HL-60/S4 (cell line): Measurements from ENCODE around the gene C11orf24.
"Not testable (repeated sequence)": the region's sequence is repeated elsewhere in the genome, so short reads cannot be mapped to it uniquely, and the experiment has no call there.

Experiments used
- in situ Hi-C: fragments of 300-500 bp; cut with MboI; formaldehyde crosslinking; loops from 2 replicates; pipeline ENCODE4 v1.14.3; 2022; ENCODE audit warnings: low sequenced_read_pairs

The C11orf24 gene

DNA sequence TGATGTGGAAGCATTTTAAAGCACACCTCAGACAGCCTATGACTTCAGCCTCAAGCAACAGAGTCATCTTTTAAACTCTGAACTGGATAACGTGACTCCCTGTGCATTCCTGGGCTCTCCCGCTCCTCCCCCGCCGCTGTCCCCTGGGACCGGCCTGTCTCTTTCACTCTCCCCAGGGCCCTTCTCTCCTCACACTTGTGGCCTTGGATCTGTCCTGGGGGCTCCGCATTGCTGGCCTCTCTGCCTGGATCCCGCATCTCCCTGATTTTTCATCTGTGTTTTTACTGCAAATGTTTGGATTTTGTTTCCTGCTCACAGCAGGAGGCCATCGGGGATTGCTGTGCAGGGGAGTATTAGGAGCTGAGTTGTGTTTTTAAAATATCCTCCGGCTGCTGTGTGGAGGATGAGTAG is 15.4 kb downstream of the C11orf24 start:
- in situ Hi-C loops, result loop anchor here (5.0 kb wide), 1 partner anchor 41 kb away; no protein-coding TSS in a partner anchor

DNA sequence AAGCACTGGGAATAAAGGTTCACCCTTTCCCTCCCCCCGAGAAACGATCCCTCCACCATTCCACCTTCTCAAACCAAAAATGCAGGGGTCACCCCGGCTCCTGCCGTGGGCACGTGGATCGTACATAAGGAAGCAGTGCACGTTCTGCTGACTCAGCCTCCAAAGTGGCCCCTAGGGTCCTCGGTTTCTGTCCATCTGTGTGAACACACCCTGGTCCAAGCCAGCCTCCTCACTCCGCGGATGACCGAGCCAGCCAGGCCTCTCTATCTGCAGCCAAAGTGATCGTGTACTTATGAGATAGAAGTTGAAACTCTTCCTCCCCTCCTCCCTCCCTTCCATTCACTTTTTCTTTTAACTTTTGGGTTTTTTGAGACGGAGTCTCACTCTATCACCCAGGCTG is 16.2 kb downstream of the C11orf24 start:
- in situ Hi-C loops, result loop anchor here (5.0 kb wide), 1 partner anchor 42 kb away; no protein-coding TSS in a partner anchor

DNA sequence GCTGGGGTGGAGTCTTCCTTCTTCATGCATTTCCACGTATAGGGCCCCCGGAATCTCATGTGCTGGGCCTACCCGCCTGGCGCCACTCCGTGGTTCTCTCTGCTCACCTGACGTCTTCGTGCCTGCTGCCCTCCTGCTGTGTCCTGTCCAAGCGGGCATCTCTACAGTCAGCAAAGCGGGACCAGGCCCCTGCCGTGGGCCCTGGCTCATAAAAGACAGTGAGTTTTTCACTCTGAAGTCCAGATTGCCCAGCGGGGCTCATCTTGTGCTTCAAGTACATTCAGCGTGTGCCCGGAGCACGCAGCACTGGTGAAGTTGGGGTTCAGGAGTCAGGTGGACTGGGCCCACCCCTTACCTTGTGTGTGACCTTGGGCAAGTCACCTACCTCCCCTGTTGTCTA is 17.4 kb downstream of the C11orf24 start:
- in situ Hi-C loops, result no loop called here

DNA sequence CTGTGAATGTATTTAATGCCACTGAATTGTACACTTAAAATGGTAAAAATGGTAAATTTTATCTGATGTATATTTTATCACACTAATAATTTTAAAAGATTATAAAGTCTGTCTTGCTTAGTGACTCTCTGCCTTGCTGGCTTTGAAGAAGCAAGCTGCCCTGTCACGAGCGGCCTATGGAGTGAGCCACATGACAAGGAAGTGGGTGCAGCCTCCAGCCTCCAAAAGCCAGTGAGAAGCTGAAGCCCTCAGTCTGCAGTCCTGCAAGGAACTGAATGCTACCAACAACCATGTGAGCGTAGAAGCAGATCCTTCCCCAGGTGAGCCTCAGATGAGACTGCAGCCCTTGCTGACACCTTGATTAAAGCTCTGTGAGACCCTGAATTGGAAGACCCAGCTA is 20.0 kb downstream of the C11orf24 start:
- in situ Hi-C loops, result no loop called here

DNA sequence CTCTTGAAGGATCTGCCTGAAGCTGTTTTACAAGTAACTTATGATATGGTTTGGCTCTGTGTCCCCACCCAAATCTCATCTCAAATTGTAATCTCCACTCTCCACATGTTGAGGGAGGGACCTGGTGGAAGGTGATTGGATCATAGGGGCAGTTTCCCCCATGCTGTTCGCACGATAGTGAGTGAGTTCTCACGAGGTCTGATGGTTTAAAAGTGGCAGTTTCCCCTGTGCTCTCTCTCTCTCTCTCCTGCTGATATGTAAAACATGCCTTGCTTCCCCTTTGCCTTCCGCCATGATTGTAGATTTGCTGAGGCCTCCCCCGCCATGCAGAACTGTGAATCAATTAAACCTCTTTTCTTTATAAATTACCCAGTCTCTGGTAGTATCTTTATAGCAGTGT is 26.9 kb downstream of the C11orf24 start:
- in situ Hi-C loops, result not testable (repeated sequence)

DNA sequence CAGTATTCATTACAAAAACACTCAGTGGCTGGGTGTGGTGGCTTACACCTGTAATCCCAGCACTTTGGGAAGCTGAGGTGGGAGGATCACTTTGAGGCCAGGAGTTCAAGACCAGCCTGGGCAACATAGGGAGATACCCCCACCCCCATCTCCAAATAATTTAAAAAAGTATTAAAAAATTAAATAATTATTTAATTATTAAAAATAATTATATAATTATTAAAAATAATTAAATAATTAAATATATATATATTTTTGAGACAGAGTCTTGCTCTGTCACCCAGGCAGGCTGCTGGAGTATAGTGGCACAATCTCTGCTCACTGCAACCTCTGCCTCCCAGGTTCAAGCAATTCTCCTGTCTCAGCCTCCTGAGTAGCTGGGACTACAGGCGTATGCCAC is 27.9 kb downstream of the C11orf24 start:
- in situ Hi-C loops, result not testable (repeated sequence)

DNA sequence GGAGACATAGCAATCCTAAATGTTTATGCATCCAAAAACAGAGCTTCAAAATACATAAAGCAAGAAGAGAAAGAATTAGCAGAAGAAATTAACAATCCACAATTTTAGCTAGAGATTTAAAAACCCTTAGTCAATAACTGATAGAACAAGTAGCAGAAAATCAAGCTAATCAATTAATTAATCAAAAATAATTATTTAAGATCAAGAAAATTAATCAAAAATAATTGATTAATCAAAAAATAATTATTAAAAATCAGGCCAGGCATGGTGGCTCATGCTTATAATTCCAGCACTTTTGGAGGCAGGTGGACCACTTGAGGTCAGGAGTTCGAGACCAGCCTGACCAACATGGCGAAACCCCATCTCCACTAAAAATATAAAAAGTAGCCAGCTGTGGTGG is 29.2 kb downstream of the C11orf24 start:
- in situ Hi-C loops, result no loop called here

DNA sequence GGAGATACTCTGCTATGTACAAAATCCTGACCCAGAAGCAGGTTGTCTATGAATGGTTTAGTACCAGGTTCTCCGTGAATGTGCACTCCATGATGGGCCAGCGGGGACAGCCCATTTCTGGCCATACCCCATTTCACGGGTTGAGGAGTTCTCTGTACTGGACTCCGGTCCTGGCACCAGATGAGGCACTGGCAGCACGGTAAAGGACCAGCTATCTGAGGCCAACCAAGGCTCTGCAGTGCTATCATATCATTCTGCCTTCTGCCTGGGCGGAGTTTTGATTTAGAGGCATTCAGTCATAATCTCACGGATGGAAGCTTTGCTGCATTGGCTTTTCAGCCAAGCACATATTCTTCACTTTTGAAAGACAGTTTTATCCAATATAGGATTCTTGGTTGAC is 40.2 kb downstream of the C11orf24 start:
- in situ Hi-C loops, result no loop called here

DNA sequence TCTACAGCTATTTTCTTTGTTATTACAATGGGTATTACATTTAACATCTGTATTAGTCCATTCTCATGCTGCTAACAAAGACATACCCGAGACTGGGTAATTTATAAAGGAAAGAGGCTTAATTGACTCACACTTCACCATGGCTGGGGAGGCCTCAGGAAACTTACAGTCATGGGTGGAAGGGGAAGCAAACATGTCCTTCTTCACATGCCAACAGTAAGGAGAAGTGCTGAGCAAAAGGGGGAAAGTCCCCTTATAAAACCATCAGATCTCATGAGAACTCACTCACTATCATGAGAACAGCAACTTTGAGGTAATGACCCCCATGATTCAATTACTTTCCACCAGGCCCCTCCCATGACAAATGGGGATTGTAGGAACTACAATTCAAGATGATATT is 42.2 kb downstream of the C11orf24 start:
- in situ Hi-C loops, result no loop called here

DNA sequence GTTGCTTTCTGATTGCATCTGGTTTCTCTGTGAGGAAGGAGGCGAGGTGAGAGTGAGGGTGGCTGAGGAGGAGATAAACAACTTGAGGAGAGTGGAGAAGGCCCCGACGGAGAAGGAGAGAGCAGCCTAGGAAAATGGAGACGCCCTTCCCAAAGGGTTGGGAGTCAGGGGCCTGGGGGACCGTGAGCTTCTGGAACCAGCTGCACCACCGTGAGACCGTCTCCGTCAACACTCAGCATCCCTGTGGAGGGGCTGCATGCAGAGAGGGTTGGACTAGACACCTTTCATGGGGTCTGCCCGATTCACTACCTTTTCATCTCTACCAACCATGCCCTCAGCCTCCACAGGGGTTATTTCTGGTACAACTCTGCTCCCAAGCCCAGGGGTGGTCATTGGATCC is 45.4 kb downstream of the C11orf24 start:
- in situ Hi-C loops, result no loop called here

DNA sequence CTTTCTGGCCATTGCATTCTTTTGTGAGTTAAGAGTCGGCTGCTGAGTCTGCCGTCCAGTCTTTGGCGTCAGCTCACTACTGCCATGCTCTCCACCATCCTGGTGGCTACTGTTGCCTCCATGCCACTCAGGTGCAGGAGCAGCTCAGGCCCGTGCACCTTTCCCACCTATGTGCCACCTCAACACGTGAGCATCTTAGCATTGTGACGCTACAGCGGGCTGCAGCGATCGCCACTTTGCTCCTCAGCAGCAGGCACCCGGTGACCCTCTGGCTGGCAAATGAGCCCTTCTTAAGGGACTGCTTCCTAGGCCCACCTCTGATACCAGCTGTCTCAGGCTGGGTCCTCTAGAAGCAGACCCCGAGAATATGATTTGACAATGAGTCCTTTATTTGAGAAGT is 47.2 kb downstream of the C11orf24 start:
- in situ Hi-C loops, result no loop called here

DNA sequence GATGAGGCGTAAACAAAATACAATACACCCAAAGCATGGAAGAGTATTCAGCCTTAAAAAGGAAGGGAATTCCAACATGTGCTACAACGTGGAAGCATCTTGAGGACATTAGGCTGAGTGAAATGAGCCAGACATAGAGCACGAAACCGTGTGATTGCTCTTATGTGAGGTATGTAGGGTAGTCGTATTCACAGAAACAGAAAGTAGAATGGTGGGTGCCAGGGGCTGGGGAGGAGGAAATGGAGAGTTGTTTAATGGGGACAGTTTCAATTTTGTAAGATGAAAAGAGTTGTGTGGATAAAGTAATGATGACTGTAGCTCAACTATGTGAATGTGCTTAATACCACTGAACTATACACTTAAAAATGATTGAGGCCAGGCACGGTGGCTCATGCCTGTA is 48.5 kb downstream of the C11orf24 start:
- in situ Hi-C loops, result no loop called here

DNA sequence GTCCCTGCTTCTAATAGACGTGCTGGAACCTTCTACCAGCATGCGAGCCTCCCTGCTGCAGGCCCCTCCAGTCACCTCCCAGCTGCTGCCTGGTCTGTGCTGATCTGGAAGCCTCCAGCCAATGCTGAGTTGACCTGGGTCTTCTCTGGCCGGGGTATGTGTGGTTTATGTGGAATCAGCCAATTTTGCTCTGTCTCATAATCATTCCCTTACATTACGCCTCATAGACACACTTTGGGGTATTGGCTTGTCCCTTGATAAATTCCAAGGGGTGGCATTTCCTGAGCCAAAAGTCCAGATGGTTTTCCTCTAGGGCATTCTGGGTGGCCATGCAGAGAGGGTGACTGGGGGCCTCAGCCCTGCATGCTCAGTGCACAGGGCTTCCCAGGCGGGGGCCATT is 50.4 kb downstream of the C11orf24 start:
- in situ Hi-C loops, result no loop called here

DNA sequence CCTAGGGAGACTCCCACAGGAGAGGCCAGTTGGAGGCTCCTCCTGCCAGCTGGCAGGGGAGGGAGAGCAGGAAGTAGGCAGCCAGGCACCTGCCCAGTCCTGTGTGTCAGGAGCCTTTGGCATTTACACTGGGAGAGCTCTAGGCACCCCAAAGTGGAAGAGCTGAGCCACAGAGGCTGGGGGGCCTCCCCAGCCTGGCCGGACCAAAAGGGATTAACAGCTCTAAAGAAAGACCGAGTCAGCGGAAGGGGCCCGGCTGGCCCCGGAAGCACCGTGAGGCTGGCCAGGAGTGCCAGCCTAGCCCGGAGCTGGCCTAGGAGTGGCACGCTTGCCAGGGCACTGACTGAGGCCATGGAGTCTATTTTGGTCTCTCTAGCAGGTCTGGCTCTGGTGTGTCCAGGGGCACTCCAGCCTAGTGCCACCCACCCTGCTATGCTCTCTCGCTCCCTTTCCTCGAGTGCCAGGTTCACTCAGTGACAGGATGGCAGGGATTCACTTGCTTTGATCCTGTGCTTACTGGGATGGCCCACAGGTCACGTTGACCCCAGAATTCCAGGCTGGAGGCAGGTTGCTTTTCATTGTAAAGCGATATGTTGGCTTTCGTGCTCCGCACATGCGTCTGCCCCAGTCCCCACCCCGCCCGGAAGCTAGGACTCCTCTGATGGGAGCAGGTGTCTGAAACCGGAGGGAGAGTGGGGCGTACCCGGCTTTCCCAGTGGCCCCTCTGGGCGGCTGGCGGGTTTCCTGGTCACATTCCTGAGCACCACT is 55.4 kb downstream of the C11orf24 start:
- in situ Hi-C loops, result no loop called here

DNA sequence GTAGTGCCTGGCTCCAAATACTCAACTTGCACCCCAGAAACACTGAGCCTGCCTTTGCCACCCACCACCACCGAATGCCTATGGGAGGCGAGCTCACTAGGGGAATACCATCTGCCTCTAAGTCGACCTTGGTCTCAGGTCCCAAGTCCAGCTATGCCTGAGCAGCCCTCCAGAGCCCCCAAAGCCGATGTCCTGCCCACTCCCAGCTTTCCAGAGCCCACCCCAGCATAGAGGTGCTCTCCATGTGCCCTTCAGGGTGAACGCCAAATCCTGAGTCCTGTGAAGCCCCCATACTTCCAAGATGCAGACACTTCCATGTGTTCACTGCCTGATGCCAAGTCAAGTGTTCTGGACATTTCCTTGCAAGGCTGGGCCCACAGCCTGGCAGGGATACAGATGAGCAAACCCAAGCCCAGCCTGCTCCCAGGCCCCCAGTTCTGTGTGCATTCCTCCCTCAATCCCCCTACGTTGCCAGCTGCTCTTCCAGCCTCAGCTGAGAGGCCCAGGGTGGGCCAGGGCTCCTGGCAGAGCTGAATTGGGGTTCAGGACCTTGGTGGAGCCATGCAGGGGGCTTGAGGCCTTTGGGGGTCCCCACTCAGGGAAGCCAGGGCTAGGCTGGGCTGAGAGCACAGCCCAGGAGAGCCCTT is 56.1 kb downstream of the C11orf24 start:
- in situ Hi-C loops, result no loop called here

DNA sequence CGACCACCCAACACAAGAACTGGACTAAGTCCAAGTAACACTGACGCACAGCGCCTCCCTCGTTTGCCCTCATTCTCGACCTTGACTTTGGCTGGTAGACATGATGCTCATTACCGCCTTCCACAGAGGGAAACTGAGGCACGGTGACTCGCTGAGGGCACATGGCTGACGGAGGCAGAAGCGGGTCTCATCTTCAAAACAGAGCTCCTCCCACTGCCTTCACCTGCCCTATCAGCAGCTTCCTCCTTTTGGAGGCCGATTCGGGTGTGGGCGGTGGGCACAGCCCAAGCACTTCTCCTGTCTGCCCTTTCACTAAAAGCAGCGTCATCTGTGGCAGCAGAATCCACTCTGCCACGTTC is 56.7 kb downstream of the C11orf24 start:
- in situ Hi-C loops, result no loop called here

DNA sequence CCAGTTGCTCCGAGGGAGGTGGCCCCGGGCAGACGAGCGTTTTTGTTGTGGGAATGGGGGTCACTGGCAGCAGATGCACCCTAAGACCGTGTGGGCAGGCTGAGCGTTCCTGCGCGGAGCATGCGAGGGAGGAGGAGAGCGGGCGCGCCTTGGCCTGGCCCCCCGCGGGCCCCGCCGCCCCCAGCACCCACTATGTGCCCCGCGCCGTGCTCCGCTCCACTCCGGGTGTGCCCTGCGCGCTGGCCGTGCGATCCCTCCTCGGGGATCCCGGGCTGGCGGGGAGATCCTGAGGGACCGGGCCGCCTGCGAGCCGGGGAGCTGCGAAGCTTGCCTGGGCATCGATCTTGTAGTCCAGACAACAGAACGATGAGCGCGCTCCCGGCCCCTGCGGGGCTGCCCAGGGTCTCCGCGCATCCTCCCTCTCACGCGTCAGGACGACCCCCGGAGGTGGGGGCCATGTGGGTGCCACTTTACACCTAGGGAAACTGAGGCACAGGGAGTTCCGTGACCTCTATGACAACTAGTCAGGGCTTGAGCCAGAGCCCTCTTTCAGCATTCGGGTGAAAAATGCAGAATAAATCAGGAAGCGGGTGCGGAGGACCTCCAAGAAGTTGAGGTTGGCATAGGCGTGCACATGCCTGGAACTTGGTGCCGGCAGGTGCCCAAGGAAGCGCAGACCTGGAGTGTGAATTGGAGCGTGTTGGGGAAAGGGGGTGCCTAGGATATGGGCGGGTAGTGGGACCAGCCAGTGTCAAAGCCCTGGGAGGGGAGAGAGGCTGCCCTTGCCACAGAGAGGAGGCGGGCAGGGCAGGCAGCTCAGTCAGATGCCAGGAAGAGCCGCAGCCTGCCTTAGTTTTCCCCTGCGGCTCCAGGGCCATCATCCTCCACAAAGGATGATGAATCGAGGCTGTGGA is 57.3 kb downstream of the C11orf24 start:
- in situ Hi-C loops, result no loop called here

DNA sequence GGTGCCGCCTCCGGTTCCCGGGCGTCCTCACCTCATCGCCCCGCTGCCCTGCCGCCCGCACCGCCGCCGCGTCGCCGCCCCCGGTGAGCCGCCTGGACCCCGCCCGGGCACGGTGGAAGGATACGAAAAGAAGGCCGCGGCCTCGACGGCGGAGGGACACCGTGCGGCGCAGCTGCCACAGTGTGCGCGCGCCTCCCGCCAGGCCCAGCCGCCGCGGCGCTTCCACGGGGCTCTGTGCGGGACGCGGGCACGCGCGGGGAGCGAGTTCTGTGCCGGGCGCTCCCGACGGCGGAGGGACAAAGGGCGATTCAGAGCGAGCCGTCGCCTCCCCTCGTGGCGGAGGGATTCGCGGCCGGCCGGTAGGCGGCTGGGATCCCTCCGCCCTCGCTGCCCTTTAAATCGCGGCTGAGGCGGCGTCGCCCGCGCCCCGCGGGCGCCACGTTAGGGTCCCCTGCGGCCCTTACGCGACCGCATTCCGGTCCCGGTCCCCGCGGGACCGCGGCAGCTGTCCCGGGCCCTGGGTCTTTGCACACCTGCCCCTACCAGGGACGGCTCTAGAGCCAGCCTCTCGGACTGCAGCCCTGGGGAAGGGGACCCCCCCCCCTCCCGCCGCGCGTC is 58.1 kb downstream of the C11orf24 start:
- in situ Hi-C loops, result no loop called here

DNA sequence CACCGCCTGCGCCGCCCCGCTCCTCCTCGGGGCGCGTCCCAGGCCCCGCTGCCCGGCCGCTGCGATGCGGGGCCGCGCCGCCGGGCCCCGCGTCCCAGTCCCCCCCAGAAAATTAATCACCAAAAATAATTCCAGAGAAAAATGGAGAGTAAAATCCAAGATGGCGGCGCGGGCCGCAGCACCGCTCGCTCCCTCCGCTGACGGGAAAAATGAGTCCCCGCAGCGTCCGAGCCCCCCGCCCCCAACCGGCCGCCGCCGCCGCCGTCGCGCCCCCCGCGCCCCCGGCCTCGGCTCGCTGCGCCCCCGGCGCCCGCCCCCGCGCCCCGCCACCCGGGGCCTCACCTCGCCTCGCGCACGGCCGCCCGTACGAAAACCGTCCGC is 58.6 kb downstream of the C11orf24 start, which contains the start of gene KMT5B:
KMT5B (minus strand) TSS at position 162 of the 381 bp plus-strand sequence. CDS start 23,220 bp downstream, outside the sequence.
- in situ Hi-C loops, result no loop called here

DNA sequence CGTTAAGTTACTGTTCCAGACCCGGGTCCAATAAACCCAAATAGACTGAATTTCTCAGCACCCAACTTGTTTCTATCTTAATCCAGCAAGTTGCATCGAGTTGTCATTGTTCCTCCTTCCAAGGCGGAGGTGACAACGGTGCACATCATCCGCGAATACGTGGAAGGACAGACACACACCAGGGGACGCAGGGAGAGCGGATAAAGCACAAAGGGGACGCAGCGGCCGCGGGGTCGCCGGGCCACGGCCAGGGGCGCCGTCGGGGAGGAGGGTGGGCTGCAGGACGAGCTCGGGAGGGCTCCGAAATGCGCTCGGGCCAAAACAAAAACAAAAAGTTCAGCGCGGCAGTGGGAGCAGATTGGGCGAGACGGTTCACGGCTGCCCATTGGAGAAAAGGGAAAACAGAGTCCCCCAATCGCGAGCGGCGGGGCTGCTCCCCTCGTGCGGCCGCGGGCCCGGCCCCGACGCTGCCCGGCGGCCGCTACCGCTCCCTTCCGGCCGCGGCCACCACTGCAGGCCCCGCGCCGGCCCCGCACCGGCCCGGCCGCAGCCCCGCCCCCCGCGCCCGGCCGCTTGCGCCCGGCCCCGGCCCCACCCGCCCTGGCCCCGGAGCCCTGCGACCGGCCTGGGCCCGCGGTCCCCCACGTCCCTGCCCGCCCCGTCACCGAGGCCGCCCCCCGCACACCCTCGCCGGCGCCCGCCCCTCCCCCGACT is 59.2 kb downstream of the C11orf24 start:
- in situ Hi-C loops, result no loop called here
